ENCODE results near the gene ZNF358. TPM values are rescaled to one million over a fixed set of nuclear protein-coding genes. Genes with fewer than 3 reads are reported as not detected.

Gene ZNF358
- total and polyA plus RNA-seq, 2 donors (not counting 3 experiments of a cell fraction or from before 2014, with no cell fraction given), result 51.2 to 83.2 TPM

DNA sequence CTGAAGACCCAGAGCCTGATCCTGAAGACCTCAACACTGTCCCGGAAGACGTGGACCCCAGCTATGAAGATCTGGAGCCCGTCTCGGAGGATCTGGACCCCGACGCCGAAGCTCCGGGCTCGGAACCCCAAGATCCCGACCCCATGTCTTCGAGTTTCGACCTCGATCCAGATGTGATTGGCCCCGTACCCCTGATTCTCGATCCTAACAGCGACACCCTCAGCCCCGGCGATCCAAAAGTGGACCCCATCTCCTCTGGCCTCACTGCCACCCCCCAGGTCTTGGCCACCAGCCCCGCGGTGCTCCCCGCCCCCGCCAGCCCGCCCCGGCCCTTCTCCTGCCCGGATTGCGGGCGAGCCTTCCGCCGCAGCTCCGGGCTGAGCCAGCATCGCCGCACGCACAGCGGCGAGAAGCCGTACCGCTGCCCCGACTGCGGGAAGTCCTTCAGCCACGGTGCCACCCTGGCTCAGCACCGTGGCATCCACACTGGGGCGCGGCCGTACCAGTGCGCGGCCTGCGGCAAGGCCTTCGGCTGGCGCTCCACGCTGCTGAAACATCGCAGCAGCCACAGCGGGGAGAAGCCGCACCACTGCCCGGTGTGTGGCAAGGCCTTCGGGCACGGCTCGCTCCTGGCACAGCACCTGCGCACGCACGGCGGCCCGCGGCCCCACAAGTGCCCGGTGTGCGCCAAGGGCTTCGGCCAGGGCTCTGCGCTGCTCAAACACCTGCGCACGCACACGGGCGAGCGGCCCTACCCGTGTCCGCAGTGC lies 3.6 kb downstream of the ZNF358 start:
- Histone ChIP-seq H3K9ac (replicated peaks; ENCODE audit: extremely low read depth, insufficient read depth, low read length) (no peak overlapping the region), H3K9me1 (replicated peaks; ENCODE audit: control insufficient read depth, extremely low read depth, insufficient read depth, low read length) (no peaks in the 10 kb centered on the region), H3K9me3 (replicated peaks; ENCODE audit: control insufficient read depth, insufficient read depth, low read length) (no peaks in the 10 kb centered on the region), H3K27ac (ENCODE audit: insufficient read depth, low read depth, low read length) (no peak overlapping the region), H3K4me3 (replicated peaks in 1 of 3; ENCODE audit: insufficient read depth in 1 of 3, low read depth in 1 of 3, low read length in 3 of 3) (no peak overlapping the region), H3K79me2 (ENCODE audit: control insufficient read depth, insufficient read depth, low read length) (peaks cover 12% of the 10 kb centered on the region), H3K27me3 (ENCODE audit: control insufficient read depth in 2 of 2, insufficient read depth in 2 of 2, low read length in 2 of 2) (no peaks in the 10 kb centered on the region), H2AFZ (ENCODE audit: low read depth, low read length) (no peak overlapping the region), H3K4me1 (ENCODE audit: control insufficient read depth, extremely low read depth, insufficient read depth, low read length) (peaks cover 28% of the 10 kb centered on the region), H4K20me1 (replicated peaks; ENCODE audit: control insufficient read depth, extremely low read depth, insufficient read depth, low read length) (no peaks in the 10 kb centered on the region), H3K4me2 (ENCODE audit: insufficient read depth, low read length) (no peak overlapping the region), H3K36me3 (ENCODE audit: control insufficient read depth in 2 of 2, extremely low read depth in 1 of 2, insufficient read depth in 2 of 2, low read length in 2 of 2) (peaks cover 0 to 11% of the 10 kb centered on the region in 2 experiments)
- ChIA-PET CTCF (interaction anchor here (1.0 kb wide), 1 partner anchor 13 kb away, joined by 4 read pairs; no protein-coding TSS in a partner anchor), POLR2A (no interaction called here)
- dilution Hi-C loops (cut with MboI; ENCODE audit: extremely low pct_ligation_motif_present, low sequenced_read_pairs), result no loop called here
- no peak for TF ChIP-seq FOS (IDR thresholded peaks at IDR 0.05; ENCODE audit: borderline replicate concordance, insufficient read depth, low read length)
- TF ChIP-seq JUN (IDR thresholded peaks at IDR 0.05; ENCODE audit: borderline replicate concordance, insufficient read depth, insufficient read length, low read depth), result no peak
- TF ChIP-seq, protein P1, sequence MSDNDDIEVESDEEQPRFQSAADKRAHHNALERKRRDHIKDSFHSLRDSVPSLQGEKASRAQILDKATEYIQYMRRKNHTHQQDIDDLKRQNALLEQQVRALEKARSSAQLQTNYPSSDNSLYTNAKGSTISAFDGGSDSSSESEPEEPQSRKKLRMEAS (IDR thresholded peaks at IDR 0.05; ENCODE audit: insufficient read depth, insufficient read length), result no peak
- no peak for TF ChIP-seq POLR2A (IDR thresholded peaks at IDR 0.05; ENCODE audit: low read depth, low read length)
- no peak for TF ChIP-seq EZH2 (IDR thresholded peaks at IDR 0.05; ENCODE audit: borderline replicate concordance, low read depth, low read length, severe bottlenecking)
- no peak for TF ChIP-seq MYC (IDR thresholded peaks at IDR 0.05; ENCODE audit: low read depth, low read length)
- TF ChIP-seq, protein P2, sequence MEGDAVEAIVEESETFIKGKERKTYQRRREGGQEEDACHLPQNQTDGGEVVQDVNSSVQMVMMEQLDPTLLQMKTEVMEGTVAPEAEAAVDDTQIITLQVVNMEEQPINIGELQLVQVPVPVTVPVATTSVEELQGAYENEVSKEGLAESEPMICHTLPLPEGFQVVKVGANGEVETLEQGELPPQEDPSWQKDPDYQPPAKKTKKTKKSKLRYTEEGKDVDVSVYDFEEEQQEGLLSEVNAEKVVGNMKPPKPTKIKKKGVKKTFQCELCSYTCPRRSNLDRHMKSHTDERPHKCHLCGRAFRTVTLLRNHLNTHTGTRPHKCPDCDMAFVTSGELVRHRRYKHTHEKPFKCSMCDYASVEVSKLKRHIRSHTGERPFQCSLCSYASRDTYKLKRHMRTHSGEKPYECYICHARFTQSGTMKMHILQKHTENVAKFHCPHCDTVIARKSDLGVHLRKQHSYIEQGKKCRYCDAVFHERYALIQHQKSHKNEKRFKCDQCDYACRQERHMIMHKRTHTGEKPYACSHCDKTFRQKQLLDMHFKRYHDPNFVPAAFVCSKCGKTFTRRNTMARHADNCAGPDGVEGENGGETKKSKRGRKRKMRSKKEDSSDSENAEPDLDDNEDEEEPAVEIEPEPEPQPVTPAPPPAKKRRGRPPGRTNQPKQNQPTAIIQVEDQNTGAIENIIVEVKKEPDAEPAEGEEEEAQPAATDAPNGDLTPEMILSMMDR (IDR thresholded peaks at IDR 0.05; ENCODE audit: extremely low read depth in 1 of 2, insufficient read depth in 1 of 2, low read depth in 1 of 2, low read length in 2 of 2), result no peak
- no peak for TF ChIP-seq GATA2 (IDR thresholded peaks at IDR 0.05; ENCODE audit: insufficient read depth, insufficient read length, low read depth, low read length)
- TF ChIP-seq POLR2AphosphoS5 (IDR thresholded peaks at IDR 0.05; ENCODE audit: insufficient read depth, low read depth, low read length), result no peak
- BruUV-seq (replicated peaks), result no TSS peak
- intact Hi-C loops (cut with micrococcal nuclease), result loop anchor here (5.0 kb wide), 1 partner anchor 32 kb away; the partner anchor contains the start of gene PEX11G
- DNase-seq (ENCODE audit: low read depth, low spot score), result no peak
- FAIRE-seq, result no peak
